Fibroblast of pulmonary artery (primary cell): ENCODE data around the gene BEAN1.
"Not testable (repeated sequence)": the region's sequence is repeated elsewhere in the genome, so short reads cannot be mapped to it uniquely, and the experiment has no call there.

ENCODE experiments used
- DNase-seq: peaks from one replicate; pipeline ENCODE4 v3.0.0-alpha.2; 2010; ENCODE audit warnings: low read depth
- H3K4me3 ChIP-seq: replicated peaks from 2 replicates; pipeline ENCODE4 v1.5.1; 2011; ENCODE audit warnings: low read depth, mild to moderate bottlenecking, control low read depth, low read length, moderate library complexity
- TF ChIP-seq, protein P1 (sequence below): IDR thresholded peaks from 2 replicates; pipeline ENCODE4 v1.5.1; 2011; ENCODE audit warnings: mild to moderate bottlenecking, control low read depth, low read length, inconsistent platforms; ENCODE audit errors: missing control alignments

Gene BEAN1

GRCh38 chr16:66459878-66460277 lies 32.8 kb downstream of the BEAN1 start:
- no peak overlapping the region for H3K4me3 ChIP-seq
- no peak for DNase-seq
- TF ChIP-seq, protein P1, sequence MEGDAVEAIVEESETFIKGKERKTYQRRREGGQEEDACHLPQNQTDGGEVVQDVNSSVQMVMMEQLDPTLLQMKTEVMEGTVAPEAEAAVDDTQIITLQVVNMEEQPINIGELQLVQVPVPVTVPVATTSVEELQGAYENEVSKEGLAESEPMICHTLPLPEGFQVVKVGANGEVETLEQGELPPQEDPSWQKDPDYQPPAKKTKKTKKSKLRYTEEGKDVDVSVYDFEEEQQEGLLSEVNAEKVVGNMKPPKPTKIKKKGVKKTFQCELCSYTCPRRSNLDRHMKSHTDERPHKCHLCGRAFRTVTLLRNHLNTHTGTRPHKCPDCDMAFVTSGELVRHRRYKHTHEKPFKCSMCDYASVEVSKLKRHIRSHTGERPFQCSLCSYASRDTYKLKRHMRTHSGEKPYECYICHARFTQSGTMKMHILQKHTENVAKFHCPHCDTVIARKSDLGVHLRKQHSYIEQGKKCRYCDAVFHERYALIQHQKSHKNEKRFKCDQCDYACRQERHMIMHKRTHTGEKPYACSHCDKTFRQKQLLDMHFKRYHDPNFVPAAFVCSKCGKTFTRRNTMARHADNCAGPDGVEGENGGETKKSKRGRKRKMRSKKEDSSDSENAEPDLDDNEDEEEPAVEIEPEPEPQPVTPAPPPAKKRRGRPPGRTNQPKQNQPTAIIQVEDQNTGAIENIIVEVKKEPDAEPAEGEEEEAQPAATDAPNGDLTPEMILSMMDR = no peak

- no peak for DNase-seq
- H3K4me3 ChIP-seq = no peak overlapping the region
- TF ChIP-seq, protein P1 = no peak
Observed at GRCh38 chr16:66460703-66461102, 33.6 kb downstream of the BEAN1 start.

DNA sequence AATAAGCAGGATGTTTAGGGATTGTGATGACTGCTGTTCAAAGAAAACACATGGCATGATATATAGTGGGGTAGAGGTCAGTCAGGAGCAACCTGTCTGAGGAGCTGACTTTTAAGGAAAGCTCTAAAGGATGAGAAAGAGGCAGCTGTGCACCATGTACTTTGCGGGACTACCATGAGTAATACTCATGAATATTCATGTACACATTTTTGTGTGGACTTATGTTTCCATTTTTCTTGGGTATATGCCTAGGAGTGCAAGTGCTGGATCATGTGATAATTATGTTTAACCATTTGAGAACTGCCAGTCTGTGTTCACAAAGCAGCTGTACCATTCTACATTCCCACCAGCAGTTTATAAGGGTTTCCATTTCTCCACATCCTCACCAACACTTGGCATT lies 35.8 kb downstream of the BEAN1 start:
- no peak for DNase-seq
- TF ChIP-seq, protein P1 = no peak
- H3K4me3 ChIP-seq = no peak overlapping the region

GRCh38 chr16:66465946-66466345 lies 38.9 kb downstream of the BEAN1 start:
- not testable (repeated sequence) for DNase-seq, H3K4me3 ChIP-seq

- H3K4me3 ChIP-seq, DNase-seq: not testable (repeated sequence)
Observed at GRCh38 chr16:66466636-66467035, 39.5 kb downstream of the BEAN1 start.

- no peak for DNase-seq
- TF ChIP-seq, protein P1 = no peak
- H3K4me3 ChIP-seq = no peak overlapping the region
Observed at GRCh38 chr16:66467611-66468010, 40.5 kb downstream of the BEAN1 start.

DNA sequence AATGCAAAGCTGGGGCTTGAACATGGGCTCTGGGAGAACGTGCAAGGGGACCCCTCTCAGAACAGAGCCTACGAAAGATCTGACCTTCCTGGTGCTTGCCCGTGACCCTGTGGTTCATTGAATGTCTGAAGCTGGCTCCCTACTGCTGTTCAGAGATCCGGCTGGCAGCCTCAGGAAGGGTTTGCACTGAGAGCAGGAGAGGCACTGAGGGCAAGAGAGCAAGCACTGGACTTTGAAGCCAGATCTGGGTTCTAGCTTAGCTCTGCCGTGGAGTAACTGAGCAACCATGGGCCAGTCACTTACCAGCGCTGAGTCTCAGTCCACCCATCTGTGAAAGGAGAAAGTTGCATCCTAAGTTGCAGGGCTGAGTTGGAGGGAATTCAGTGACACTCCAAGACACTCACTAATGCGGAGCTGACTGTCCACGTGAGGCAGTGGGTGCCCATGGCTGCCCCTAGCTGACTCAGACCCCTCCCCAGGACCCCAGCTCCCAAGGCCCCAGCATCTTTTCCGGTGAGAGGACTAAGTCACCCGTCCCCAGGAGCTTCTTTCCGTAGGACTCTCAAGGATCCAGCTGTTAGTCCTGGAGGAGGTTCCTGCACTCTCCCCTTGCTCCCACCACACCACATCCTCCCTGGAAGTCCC lies 41.3 kb downstream of the BEAN1 start:
- H3K4me3 ChIP-seq = no peak overlapping the region
- no peak for DNase-seq
- TF ChIP-seq, protein P1 = no peak

DNA sequence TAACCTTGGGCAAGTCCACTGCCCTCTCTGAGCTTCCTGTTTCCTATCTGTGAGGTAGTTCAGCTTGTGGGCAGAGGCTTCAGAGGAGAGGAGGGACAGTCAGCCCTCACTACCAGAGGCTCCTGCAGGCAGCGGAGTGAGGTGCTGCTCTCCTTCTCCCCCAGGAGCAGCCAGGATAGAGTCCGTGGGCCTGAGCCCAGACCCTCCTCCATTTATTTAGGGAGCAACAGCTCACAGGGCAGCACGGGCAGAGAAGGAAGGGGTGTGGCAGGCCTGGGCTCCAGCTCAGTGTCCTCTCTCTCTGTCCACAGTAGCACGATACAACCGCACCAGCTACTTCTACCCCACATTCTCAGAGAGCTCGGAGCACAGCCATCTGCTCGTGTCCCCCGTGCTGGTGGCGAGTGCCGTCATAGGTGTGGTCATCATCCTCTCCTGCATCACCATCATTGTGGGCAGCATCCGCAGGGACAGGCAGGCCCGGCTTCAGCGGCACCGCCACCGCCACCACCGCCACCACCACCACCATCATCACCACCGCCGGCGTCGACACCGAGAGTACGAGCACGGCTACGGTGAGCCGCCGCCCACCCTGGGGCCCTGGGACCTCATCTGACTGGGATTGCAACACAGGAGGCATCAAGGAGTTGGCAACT lies 42.3 kb downstream of the BEAN1 start:
- no peak for DNase-seq
- no peak overlapping the region for H3K4me3 ChIP-seq
- TF ChIP-seq, protein P1 = no peak
